Measurements from ENCODE around the gene SCGB3A1.

SCGB3A1 gene

DNA sequence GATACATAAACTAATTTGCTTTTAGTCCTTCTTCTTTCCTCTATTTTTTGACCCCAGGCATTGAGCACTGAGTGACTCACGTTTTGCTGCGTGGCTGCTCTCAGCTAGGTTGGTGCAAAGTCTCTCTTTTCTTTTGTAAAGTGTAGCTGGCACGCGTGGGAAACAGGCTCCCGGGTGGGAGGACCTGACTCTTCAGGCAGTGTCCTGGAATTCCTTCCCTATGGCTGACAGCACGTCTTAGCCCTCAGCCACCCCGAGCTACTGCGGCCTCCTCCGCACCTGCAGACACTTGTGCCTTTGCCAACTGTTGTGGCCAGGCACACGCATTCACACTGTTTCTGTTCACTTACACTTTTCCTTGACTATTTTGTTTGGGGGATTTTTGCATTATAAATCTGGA, 877 bp upstream of the SCGB3A1 start:
- no peaks in the 10 kb centered on the region for H3K9me3 ChIP-seq (ENCODE audit: control insufficient read depth, insufficient read depth, low read length)
- no peak overlapping the region for H3K9ac ChIP-seq (ENCODE audit: low read depth, low read length)
- H3K4me3 ChIP-seq (ENCODE audit: low read depth, low read length): no peak overlapping the region
- peaks cover 43% of the 10 kb centered on the region for H3K27me3 ChIP-seq (ENCODE audit: control insufficient read depth, insufficient read depth, low read length)
- no peaks in the 10 kb centered on the region for H3K4me1 ChIP-seq (ENCODE audit: control insufficient read depth, insufficient read depth, low read length)
- no peaks in the 10 kb centered on the region for H3K36me3 ChIP-seq (ENCODE audit: control insufficient read depth, insufficient read depth, low read length)

DNA sequence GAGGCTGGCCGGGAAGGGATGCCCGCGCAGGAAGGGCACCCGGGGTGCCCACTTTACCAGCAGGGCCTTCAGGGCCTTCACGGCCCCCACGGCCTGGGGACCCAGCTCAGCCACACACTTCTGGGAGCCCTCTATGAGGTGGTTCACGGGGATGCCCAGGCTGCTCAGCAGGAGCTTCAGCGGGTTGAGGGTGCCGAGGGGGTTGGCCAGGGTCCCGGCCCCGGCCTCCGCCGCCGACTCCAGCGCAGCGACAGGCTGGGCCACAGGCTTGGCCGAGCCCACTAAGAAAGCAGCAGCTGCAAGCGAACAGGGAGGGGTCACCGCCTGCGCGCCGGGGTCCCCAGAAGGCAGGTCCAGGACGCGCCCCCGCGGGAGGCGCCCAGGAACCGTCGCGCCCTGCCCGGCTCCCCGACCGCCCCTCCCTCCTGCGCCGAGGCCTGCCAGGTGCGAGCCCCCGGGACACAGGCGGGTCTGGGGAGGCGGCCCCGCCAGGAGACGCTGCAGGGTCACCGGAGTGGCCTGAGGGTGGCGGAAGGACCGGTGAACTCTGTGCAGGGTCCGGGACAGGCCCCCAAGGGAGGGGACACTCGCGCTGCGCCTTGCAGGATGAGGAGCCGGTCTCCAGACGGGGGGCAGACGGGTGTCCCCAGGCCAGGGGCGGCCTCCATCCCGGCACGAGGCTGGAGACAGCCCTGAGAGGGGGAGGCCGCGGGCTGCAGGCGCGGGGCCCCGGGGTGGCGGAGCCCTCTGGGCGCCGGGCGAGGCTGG, 572 bp downstream of the SCGB3A1 start:
- peak overlapping the region; percentile 12 for H3K9ac ChIP-seq (ENCODE audit: low read depth, low read length)
- H3K36me3 ChIP-seq (ENCODE audit: control insufficient read depth, insufficient read depth, low read length): no peaks in the 10 kb centered on the region
- H3K9me3 ChIP-seq (ENCODE audit: control insufficient read depth, insufficient read depth, low read length): no peaks in the 10 kb centered on the region
- peak overlapping the region; percentile 50 for H3K4me3 ChIP-seq (ENCODE audit: low read depth, low read length)
- no peaks in the 10 kb centered on the region for H3K4me1 ChIP-seq (ENCODE audit: control insufficient read depth, insufficient read depth, low read length)
- peaks cover 43% of the 10 kb centered on the region for H3K27me3 ChIP-seq (ENCODE audit: control insufficient read depth, insufficient read depth, low read length)

DNA sequence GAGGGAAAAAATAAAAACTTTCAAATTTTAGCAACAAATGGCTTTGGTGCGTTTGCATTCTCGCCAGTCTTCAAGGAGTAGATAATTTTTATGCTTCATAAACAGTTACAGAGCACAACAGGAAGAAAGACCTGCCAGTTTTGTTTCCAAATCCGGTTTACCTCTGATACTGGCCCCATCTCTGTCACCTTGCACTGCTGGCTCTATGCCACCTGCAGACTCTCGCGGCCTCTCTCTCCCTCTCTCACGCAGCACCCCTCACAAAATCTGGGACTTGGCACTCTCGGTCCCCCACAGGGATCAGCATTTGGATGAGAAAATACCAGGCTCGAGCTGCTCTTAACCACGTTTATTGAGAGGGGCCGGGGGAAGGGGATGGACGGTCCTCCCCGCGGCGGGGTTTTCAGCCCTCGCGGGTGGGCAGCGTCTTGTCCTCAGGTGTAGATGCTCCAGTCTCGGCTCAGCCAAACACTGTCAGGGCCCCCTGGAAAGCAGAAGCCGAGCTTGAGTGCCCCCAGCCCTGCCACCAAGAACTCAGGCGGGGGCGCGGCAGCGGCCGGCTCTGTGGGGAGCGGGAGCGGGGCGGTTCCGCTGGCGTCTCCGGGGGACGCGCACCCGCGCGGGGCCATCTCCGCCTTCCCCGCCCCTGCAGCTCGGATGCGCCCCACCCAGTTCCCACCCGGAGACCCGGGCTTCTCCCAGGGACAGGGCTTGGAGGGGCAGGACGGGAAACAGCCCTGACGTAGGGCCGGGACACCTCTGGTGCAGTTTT, 1.3 kb downstream of the SCGB3A1 start:
- H3K36me3 ChIP-seq (ENCODE audit: control insufficient read depth, insufficient read depth, low read length): no peaks in the 10 kb centered on the region
- no peaks in the 10 kb centered on the region for H3K4me1 ChIP-seq (ENCODE audit: control insufficient read depth, insufficient read depth, low read length)
- H3K4me3 ChIP-seq (ENCODE audit: low read depth, low read length): peak overlapping the region; percentile 50
- H3K27me3 ChIP-seq (ENCODE audit: control insufficient read depth, insufficient read depth, low read length): peaks cover 43% of the 10 kb centered on the region
- H3K9ac ChIP-seq (ENCODE audit: low read depth, low read length): peak overlapping the region; percentile 12
- no peaks in the 10 kb centered on the region for H3K9me3 ChIP-seq (ENCODE audit: control insufficient read depth, insufficient read depth, low read length)

DNA sequence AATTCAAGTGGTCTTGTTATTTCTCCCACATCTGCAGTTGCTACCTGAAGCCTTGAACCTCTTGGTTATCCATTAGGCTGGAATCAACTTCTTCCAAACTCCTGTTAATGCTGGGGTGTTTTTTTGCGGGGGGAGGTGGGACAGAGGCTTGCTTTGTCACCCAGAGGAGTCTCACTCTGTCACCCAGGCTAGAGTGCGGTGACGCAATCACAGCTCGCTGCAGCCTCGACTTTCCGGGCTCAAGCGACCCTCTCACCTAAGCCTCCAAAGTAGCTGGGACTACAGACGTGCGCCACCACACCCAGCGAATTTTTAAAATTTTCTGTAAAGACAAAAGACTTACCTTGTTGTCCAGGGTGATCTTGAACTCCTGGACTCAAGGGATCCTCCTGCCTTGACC, 4.4 kb downstream of the SCGB3A1 start:
- H3K36me3 ChIP-seq (ENCODE audit: control insufficient read depth, insufficient read depth, low read length): no peaks in the 10 kb centered on the region
- no peak overlapping the region for H3K4me3 ChIP-seq (ENCODE audit: low read depth, low read length)
- H3K9ac ChIP-seq (ENCODE audit: low read depth, low read length): no peak overlapping the region
- no peaks in the 10 kb centered on the region for H3K9me3 ChIP-seq (ENCODE audit: control insufficient read depth, insufficient read depth, low read length)
- H3K4me1 ChIP-seq (ENCODE audit: control insufficient read depth, insufficient read depth, low read length): no peaks in the 10 kb centered on the region
- H3K27me3 ChIP-seq (ENCODE audit: control insufficient read depth, insufficient read depth, low read length): peaks cover 34% of the 10 kb centered on the region

DNA sequence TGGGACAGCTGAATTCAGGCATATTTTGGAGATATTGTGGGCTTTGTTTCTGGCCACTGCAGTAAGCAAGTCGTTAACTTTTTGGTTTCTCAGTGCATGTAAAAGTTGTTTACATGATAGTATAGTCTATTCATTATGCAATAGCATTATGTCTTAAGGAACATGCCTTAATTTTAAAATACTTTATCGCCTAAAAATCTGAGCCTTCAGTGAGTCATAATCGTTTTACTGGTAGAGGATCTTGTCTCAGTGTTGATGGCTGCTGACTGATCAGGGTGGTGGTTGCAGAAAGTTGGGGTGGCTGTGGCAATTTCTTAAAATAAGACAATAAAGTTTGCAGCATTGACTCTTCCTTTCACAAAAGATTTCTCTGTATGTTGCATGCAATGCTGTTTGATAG, 5.1 kb downstream of the SCGB3A1 start:
- Histone ChIP-seq H3K27me3 (ENCODE audit: control insufficient read depth, insufficient read depth, low read length) (peaks cover 32% of the 10 kb centered on the region), H3K4me1 (ENCODE audit: control insufficient read depth, insufficient read depth, low read length) (no peaks in the 10 kb centered on the region), H3K9me3 (ENCODE audit: control insufficient read depth, insufficient read depth, low read length) (no peaks in the 10 kb centered on the region), H3K9ac (ENCODE audit: low read depth, low read length) (no peak overlapping the region), H3K36me3 (ENCODE audit: control insufficient read depth, insufficient read depth, low read length) (no peaks in the 10 kb centered on the region), H3K4me3 (ENCODE audit: low read depth, low read length) (no peak overlapping the region)

DNA sequence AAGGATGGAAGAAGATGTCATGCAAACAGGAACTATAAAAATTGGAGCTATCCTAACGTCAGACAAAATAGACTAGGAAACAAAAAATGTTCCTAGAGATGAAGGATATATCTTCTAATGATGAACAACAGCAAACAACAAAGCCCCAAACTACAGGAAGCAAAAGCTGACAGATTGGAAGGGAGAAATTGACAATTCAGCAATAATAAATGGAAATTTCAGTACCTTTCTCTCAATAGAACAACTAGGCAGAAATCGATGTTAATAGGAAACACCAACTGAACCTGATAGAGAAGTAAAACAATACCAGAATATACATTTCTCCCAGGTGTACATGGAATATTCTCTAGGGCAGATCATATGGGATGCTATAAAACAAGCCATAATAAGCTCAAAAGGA, 7.6 kb downstream of the SCGB3A1 start:
- peaks cover 9% of the 10 kb centered on the region for H3K27me3 ChIP-seq (ENCODE audit: control insufficient read depth, insufficient read depth, low read length)
- H3K9me3 ChIP-seq (ENCODE audit: control insufficient read depth, insufficient read depth, low read length): no peaks in the 10 kb centered on the region
- H3K9ac ChIP-seq (ENCODE audit: low read depth, low read length): no peak overlapping the region
- no peaks in the 10 kb centered on the region for H3K4me1 ChIP-seq (ENCODE audit: control insufficient read depth, insufficient read depth, low read length)
- H3K4me3 ChIP-seq (ENCODE audit: low read depth, low read length): no peak overlapping the region
- H3K36me3 ChIP-seq (ENCODE audit: control insufficient read depth, insufficient read depth, low read length): no peaks in the 10 kb centered on the region

DNA sequence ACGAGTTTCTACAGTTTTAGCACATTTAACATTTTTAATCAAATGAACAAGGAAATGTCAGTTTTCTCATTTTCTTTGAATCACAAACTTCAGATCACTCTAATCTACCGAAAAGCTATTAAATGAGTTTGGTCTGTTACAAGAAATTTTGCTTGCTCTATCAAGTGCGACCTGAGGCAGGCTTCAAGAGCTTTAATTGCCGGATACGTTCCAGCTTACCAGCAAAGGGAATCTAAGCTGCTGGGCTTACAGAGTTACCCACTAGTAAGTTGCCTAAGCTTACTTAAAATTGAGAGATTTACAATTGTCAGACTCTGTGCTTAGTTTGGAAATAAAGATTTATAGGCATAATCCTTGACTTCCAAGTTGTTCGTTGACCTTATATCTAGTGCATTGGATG, 10.6 kb downstream of the SCGB3A1 start:
- Histone ChIP-seq H3K4me1 (ENCODE audit: control insufficient read depth, insufficient read depth, low read length) (no peaks in the 10 kb centered on the region), H3K27me3 (ENCODE audit: control insufficient read depth, insufficient read depth, low read length) (no peaks in the 10 kb centered on the region), H3K9ac (ENCODE audit: low read depth, low read length) (no peak overlapping the region), H3K36me3 (ENCODE audit: control insufficient read depth, insufficient read depth, low read length) (no peaks in the 10 kb centered on the region), H3K4me3 (ENCODE audit: low read depth, low read length) (no peak overlapping the region), H3K9me3 (ENCODE audit: control insufficient read depth, insufficient read depth, low read length) (no peaks in the 10 kb centered on the region)

DNA sequence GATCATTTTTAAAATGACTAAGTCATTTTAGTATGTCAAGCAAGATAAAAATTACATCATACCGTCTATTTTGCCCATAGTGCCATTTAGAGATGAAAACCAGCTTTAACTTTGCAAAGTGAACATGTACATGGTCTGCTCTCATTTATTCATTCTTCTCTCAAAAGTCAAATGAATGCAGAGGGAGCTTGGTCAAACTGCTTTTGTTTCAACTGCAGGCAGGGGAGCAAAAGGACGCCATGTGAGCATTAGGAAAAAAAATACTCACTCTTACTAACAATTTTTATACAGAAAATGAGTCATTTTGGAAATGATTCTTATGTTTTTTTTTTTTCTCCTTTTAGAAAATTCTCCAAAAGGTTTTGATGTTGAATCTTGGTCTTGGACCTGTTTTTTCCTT, 15.7 kb downstream of the SCGB3A1 start:
- H3K4me1 ChIP-seq (ENCODE audit: control insufficient read depth, insufficient read depth, low read length): no peaks in the 10 kb centered on the region
- H3K4me3 ChIP-seq (ENCODE audit: low read depth, low read length): no peak overlapping the region
- H3K27me3 ChIP-seq (ENCODE audit: control insufficient read depth, insufficient read depth, low read length): no peaks in the 10 kb centered on the region
- no peaks in the 10 kb centered on the region for H3K9me3 ChIP-seq (ENCODE audit: control insufficient read depth, insufficient read depth, low read length)
- no peak overlapping the region for H3K9ac ChIP-seq (ENCODE audit: low read depth, low read length)
- H3K36me3 ChIP-seq (ENCODE audit: control insufficient read depth, insufficient read depth, low read length): no peaks in the 10 kb centered on the region

DNA sequence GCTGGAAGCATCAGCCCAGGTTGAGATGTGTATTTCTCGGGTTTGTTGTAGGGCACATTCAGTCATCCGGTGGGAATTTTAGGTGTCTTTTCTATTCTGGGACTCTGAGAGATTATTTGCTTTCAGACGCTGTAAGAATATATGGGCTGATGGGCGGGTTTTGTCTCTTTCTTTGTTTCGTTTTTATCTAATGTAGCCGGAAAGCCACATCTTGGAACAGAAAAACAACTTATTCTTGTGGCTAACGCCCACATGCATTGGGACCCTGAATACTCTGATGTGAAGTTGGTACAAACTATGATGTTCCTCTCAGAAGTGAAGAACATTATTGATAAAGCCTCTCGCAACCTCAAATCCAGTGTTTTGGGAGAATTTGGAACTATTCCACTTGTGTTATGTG, 22.4 kb downstream of the SCGB3A1 start:
- Histone ChIP-seq H3K36me3 (ENCODE audit: control insufficient read depth, insufficient read depth, low read length) (peaks cover 14% of the 10 kb centered on the region), H3K4me1 (ENCODE audit: control insufficient read depth, insufficient read depth, low read length) (no peaks in the 10 kb centered on the region), H3K9ac (ENCODE audit: low read depth, low read length) (no peak overlapping the region), H3K9me3 (ENCODE audit: control insufficient read depth, insufficient read depth, low read length) (no peaks in the 10 kb centered on the region), H3K27me3 (ENCODE audit: control insufficient read depth, insufficient read depth, low read length) (no peaks in the 10 kb centered on the region), H3K4me3 (ENCODE audit: low read depth, low read length) (no peak overlapping the region)

DNA sequence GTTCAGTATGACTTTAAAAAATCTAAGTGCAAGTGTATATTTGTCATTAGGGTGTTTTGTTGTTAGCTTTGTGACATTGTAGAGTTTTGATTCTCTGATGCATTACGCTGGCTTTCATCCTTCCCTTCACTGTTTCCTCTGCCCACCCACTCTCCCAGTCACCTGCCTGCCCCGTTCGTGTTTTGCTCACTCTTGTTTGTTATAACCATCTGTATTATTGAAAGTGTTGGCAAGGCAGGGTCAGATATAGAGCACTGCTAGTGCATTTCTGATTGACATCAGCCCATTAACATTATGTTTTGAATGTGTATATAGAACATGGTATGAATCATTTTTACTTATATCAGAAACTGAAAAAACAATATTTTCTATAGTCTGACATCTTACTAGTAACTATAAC, 27.3 kb downstream of the SCGB3A1 start:
- no peaks in the 10 kb centered on the region for H3K9me3 ChIP-seq (ENCODE audit: control insufficient read depth, insufficient read depth, low read length)
- no peaks in the 10 kb centered on the region for H3K4me1 ChIP-seq (ENCODE audit: control insufficient read depth, insufficient read depth, low read length)
- no peaks in the 10 kb centered on the region for H3K27me3 ChIP-seq (ENCODE audit: control insufficient read depth, insufficient read depth, low read length)
- no peak overlapping the region for H3K9ac ChIP-seq (ENCODE audit: low read depth, low read length)
- H3K4me3 ChIP-seq (ENCODE audit: low read depth, low read length): no peak overlapping the region
- H3K36me3 ChIP-seq (ENCODE audit: control insufficient read depth, insufficient read depth, low read length): peaks cover 9% of the 10 kb centered on the region

DNA sequence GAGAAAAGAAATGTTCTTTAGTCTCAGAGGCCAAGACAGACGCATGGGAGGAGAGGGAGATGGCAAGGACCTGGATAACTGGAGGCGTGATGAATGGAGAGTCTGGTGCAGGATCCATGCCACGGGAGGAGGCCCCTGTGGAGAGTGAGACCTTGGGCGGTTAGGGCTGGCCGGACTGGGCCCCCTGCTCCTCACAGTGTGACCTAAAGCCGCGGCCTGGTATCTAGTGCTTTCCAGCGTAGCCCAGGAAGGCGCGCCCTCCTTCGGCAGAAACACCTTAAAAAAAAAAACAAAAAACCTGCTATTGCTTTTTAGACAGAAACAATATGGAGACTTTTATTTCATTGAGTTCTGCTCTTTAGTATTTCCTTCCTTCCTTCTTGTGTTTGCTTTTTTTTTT, 33.1 kb downstream of the SCGB3A1 start:
- Histone ChIP-seq H3K36me3 (ENCODE audit: control insufficient read depth, insufficient read depth, low read length) (peaks cover 3% of the 10 kb centered on the region), H3K4me1 (ENCODE audit: control insufficient read depth, insufficient read depth, low read length) (no peaks in the 10 kb centered on the region), H3K9ac (ENCODE audit: low read depth, low read length) (no peak overlapping the region), H3K27me3 (ENCODE audit: control insufficient read depth, insufficient read depth, low read length) (no peaks in the 10 kb centered on the region), H3K9me3 (ENCODE audit: control insufficient read depth, insufficient read depth, low read length) (no peaks in the 10 kb centered on the region), H3K4me3 (ENCODE audit: low read depth, low read length) (no peak overlapping the region)

DNA sequence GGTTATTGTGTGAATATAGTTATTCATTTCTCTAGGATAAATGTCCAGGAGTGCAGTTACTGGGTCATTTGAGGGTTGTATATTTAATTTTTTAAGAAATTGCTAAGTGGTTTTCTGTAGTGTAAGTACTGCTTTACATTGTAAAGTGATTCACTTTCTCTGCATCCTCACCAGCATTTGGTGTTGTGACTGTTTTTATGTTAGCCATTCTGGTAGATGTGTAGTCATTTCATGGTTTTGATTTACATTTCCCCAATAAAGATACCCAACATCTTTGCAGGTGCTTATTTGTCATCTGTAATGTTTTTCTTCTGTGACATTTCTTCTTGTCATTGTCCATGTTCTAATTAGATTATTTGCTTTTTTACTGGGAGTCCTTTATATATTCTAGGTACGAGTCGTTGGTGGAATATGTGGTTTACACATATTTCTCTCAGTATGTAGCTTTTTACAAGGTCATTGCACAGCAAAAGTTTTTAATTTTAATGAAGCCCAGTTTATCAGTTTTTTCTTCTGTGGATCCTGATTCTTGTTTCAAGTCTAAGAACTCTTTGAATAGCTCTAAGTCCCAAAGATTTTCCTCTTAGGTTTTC, 34.0 kb downstream of the SCGB3A1 start:
- no peak overlapping the region for H3K4me3 ChIP-seq (ENCODE audit: low read depth, low read length)
- H3K36me3 ChIP-seq (ENCODE audit: control insufficient read depth, insufficient read depth, low read length): peaks cover 3% of the 10 kb centered on the region
- no peaks in the 10 kb centered on the region for H3K9me3 ChIP-seq (ENCODE audit: control insufficient read depth, insufficient read depth, low read length)
- no peaks in the 10 kb centered on the region for H3K27me3 ChIP-seq (ENCODE audit: control insufficient read depth, insufficient read depth, low read length)
- no peaks in the 10 kb centered on the region for H3K4me1 ChIP-seq (ENCODE audit: control insufficient read depth, insufficient read depth, low read length)
- no peak overlapping the region for H3K9ac ChIP-seq (ENCODE audit: low read depth, low read length)

All from iPS-15b (cell line).